Raji (cell line): ENCODE data around the gene COX7A2L.

Experiments used
- POLR2A ChIP-seq: IDR thresholded peaks from 2 replicates; pipeline ENCODE4 v1.6.1; 2011; ENCODE audit warnings: low read depth, low read length, control low read depth; ENCODE audit not compliant: insufficient read depth

Gene COX7A2L

GRCh38 chr2:42334220-42334619 is 26.8 kb downstream of the COX7A2L start:
- no peak for TF ChIP-seq POLR2A

DNA sequence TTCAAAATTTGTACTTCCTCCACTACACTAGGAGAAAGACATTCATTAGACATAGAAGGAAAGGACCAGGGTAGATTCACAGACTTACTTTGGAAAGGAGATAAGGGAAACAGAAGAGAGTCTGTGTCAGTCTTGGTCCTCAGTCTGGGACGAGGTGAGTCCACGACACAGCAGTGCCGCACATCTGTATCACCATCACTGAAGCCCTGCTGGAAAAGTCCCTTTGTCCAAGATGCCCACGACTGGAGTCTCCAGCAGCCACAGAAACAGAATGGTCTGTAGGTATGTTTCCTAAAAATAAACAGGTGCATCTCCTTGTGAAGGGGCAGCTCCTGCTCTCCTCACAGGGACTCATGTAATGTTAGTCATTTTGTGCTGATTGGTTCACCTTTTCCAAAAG is 27.4 kb downstream of the COX7A2L start:
- TF ChIP-seq POLR2A, result no peak

GRCh38 chr2:42332575-42332974 is 28.4 kb downstream of the COX7A2L start:
- no peak for TF ChIP-seq POLR2A

- no peak for TF ChIP-seq POLR2A
These were observed 29.3 kb downstream of the COX7A2L start for GRCh38 chr2:42331569-42332284.

- no peak for TF ChIP-seq POLR2A
These were observed 31.3 kb downstream of the COX7A2L start for GRCh38 chr2:42329736-42330135.

- no peak for TF ChIP-seq POLR2A
These were observed 32.1 kb downstream of the COX7A2L start for GRCh38 chr2:42328923-42329322.

DNA sequence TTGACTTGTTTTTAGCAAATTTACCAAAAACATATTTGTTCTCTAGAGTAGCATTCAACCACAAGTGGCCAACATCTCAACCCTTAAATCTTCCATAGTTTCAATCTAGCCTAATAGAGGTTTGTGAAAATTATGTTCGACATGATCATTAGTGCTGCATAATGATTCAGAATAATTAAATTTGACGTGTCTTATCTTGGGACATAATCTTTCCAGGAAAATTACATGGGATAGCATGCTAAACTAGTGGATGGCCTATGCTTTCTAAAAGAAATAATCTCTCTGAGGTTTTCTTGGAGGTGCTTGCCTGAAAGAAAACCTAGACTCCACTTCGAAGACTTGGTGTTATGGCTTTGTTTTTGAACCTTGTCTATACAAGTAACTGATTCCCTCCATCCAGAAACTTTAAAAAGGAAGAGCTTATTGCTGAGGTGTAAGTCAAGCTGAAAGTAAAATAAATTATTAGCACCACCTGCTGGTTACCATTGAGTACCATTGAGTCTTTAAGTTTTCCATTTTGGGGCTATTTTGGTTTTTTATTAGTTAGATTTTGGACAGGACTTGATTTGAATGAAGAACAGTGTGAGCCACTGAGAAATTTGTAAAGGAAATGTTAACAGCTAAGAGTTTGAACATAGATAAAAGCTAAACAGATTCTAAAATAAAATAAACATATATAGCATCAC is 32.7 kb downstream of the COX7A2L start:
- TF ChIP-seq POLR2A, result no peak

GRCh38 chr2:42327125-42327524 is 33.9 kb downstream of the COX7A2L start:
- TF ChIP-seq POLR2A, result no peak

GRCh38 chr2:42325609-42326008 is 35.4 kb downstream of the COX7A2L start:
- no peak for TF ChIP-seq POLR2A

- no peak for TF ChIP-seq POLR2A
These were observed 36.1 kb downstream of the COX7A2L start for GRCh38 chr2:42324949-42325348.

DNA sequence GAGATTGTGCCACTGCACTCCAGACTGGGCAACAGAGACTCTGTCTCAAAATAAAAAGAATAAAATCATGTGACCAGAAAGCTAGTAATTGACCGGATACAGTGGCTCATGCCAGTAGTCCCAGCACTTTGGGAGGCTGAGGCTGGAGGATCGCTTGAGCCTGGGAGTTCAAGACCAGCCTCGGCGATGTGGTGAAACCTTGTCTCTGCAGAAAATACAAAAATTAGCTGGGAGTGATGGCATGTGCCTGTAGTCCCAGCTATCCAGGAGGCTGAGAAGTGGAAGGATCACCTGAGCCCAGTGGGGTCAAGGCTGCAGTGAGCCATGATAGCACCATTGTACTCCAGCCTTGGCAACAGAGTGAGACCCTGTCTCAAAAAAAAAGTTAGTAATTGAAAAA is 36.8 kb downstream of the COX7A2L start:
- TF ChIP-seq POLR2A, result no peak

DNA sequence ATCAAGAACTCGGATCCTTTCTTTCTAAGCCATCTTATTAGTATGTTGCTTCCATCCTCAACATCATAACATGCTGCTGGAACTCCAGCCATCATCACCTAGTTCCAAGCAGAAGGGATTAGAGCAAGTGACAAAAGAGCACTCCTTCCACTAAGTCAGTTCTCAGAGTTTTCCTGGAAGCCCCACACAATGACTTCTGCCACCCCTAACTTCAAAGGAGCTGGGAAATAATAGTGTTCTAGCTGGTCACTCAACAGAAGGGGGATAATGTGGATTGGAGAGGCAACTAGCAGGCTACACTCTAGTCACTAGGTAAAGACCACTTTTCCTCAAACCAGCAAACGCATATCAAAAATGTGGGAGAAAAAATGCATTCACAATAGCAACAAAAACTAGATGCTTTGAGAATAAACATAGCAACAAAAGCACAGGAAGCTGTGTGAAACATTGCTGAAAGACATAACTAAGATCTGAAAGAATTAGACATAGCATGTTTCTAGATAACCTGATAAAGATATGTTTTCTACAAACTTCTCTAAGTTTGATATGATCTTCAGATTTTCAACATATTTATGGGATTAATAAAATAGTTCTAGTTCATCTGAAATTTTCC is 39.5 kb downstream of the COX7A2L start:
- TF ChIP-seq POLR2A, result no peak

- no peak for TF ChIP-seq POLR2A
These were observed 41.8 kb downstream of the COX7A2L start for GRCh38 chr2:42319265-42319664.

DNA sequence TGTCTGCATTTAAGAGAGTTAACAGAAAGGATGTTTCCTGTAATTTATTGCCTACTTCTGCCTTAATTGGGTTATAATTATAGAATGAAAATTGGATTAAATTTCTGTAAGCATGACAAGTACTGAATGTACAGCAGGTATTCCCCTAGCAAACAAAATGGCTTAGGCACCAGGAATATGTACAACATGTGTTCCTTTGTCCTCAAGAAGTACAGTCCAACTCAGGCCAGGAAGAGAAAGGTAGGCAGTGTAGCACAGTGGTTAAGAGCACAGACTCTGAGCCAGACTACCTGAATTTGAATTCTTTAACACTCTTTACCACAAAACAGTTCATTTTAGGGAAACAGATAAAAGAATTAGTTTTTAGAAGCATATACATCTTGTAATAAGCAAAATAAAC is 43.1 kb downstream of the COX7A2L start:
- no peak for TF ChIP-seq POLR2A

- no peak for TF ChIP-seq POLR2A
These were observed 43.5 kb downstream of the COX7A2L start for GRCh38 chr2:42317486-42317885.

GRCh38 chr2:42316910-42317309 is 44.1 kb downstream of the COX7A2L start:
- TF ChIP-seq POLR2A, result no peak
